ENCODE data around the gene RNF44. TPM values are rescaled to one million over a fixed set of nuclear protein-coding genes. Genes with fewer than 3 reads are reported as not detected.

RNF44 gene
- total and polyA plus RNA-seq, 7 donors = 7.6 to 64.0 (median 15.0) TPM

DNA sequence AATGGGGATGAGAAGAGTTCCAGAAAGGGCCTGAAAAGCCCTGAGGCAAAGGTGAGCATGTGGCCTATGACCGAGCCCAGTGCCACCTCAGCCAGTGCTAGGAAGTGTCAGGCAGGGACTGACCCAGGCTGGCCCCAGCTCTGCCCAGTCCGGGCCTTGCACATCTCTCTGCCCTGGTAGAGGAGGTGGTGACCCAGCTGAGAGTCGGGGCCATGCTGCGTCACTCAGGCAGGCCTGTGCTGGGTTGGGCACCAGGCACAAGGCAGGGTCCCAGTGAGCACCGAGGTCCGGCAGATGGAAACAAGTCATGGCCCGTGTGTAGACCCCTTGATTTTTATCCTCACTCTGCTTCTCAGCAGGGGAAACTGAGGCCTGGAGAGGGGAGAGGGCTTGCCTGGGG lies 12.7 kb upstream of the RNF44 start:
- DNase-seq = no peak
- WGBS, 2 donors = 65 to 86% methylated on average over 7 of the region's 7 CpGs
- Histone ChIP-seq H3K36me3 (no peaks in the 10 kb centered on the region), H3K27me3 (peaks cover 0 to 31% (median 8%) of the 10 kb centered on the region in 3 donors), H3K27ac (no peak overlapping the region), H3K9me3 (no peaks in the 10 kb centered on the region), H3K4me1 (peaks cover 0 to 9% (median 3%) of the 10 kb centered on the region in 4 donors), H3K4me3 (no peak overlapping the region)
- TF ChIP-seq POLR2A (IDR thresholded peaks at IDR 0.05) = no peak
- no peak for TF ChIP-seq POLR2AphosphoS5 (IDR thresholded peaks at IDR 0.05)
- no peak for TF ChIP-seq EP300 (IDR thresholded peaks at IDR 0.05)
- TF ChIP-seq, protein P1, sequence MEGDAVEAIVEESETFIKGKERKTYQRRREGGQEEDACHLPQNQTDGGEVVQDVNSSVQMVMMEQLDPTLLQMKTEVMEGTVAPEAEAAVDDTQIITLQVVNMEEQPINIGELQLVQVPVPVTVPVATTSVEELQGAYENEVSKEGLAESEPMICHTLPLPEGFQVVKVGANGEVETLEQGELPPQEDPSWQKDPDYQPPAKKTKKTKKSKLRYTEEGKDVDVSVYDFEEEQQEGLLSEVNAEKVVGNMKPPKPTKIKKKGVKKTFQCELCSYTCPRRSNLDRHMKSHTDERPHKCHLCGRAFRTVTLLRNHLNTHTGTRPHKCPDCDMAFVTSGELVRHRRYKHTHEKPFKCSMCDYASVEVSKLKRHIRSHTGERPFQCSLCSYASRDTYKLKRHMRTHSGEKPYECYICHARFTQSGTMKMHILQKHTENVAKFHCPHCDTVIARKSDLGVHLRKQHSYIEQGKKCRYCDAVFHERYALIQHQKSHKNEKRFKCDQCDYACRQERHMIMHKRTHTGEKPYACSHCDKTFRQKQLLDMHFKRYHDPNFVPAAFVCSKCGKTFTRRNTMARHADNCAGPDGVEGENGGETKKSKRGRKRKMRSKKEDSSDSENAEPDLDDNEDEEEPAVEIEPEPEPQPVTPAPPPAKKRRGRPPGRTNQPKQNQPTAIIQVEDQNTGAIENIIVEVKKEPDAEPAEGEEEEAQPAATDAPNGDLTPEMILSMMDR (IDR thresholded peaks at IDR 0.05) = no peak
- intact Hi-C loops (cut with DNase I) = no loop called here

DNA sequence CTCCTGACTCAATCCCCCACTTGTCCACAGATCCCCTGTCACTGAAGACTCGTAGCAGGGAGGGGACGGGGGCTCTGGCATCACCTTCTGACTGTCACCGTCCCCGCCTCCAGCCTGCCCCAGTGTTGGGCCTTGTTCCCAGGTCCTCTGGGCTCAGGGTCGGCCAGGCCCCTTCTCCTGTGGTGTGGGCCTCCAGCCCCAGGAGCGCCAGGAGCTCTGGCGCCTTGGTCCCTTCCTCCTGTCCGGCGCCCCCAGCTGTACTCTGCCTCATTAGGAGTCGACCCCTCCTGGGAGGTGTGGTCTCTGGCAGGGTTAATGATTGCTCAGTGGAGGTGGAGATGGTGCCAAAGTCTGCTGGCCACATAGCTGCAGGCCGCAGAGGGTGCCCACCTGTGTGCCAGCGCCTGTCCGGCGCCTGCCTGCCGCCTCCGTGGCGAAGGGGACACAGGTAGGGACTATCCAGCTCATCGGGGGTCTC lies 11.8 kb upstream of the RNF44 start, which contains the start of gene CDHR2:
Gene CDHR2, plus strand, starts transcription at position 376 of the 478 bp plus-strand sequence. CDS start 16,011 bp downstream, outside the sequence.
- Histone ChIP-seq H3K27me3 (peaks cover 0 to 24% (median 2%) of the 10 kb centered on the region in 3 donors), H3K36me3 (no peaks in the 10 kb centered on the region), H3K9me3 (no peaks in the 10 kb centered on the region), H3K27ac (peak within 1 kb of the TSS in 1 of 4 donors; percentile 1), H3K4me1 (peaks cover 0 to 10% (median 4%) of the 10 kb centered on the region in 4 donors), H3K4me3 (no peak within 1 kb of the TSS)
- TF ChIP-seq, protein P1 (IDR thresholded peaks at IDR 0.05) = no peak
- peak in 1 of 2 donors; percentile 12 for TF ChIP-seq POLR2A (IDR thresholded peaks at IDR 0.05)
- intact Hi-C loops (cut with DNase I) = no loop called here
- DNase-seq = no peak
- 23 to 65% methylated on average over 18 of the region's 18 CpGs for WGBS, 2 donors

DNA sequence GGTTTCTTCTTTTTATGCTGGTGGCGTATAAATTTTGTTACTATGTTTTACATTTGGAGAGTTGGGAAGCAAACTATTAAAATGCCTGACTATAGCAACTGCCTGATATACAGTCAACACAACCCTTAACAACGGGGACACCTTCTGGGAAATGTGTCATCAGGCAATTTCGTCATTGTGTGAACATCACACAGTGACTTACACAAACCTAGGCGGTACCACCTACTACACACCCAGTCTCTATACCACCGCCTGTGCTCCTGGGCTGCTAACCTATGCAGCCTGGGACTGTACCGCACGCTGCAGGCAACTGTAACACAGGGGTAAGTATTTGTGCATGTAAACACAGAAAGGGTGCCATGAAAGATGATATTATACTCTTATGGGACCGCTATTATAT lies 10.6 kb upstream of the RNF44 start:
- peak in 1 of 2 donors; percentile 78 for TF ChIP-seq POLR2A (IDR thresholded peaks at IDR 0.05)
- TF ChIP-seq POLR2AphosphoS5 (IDR thresholded peaks at IDR 0.05) = peak in 3 of 4 donors; percentile 4 to 59 (median 7)
- TF ChIP-seq, protein P1 (IDR thresholded peaks at IDR 0.05) = no peak
- no peak for TF ChIP-seq EP300 (IDR thresholded peaks at IDR 0.05)
- no peaks in the 10 kb centered on the region for H3K9me3 ChIP-seq
- H3K27me3 ChIP-seq = peaks cover 0 to 12% (median 0%) of the 10 kb centered on the region in 3 donors
- H3K4me1 ChIP-seq = peaks cover 0 to 18% (median 6%) of the 10 kb centered on the region in 4 donors
- H3K4me3 ChIP-seq = no peak overlapping the region
- intact Hi-C loops (cut with DNase I) = no loop called here
- no peak for DNase-seq
- no peaks in the 10 kb centered on the region for H3K36me3 ChIP-seq
- peak overlapping the region in 1 of 4 donors; percentile 23 for H3K27ac ChIP-seq
- 15 to 63% methylated on average over 8 of the region's 8 CpGs for WGBS, 2 donors

DNA sequence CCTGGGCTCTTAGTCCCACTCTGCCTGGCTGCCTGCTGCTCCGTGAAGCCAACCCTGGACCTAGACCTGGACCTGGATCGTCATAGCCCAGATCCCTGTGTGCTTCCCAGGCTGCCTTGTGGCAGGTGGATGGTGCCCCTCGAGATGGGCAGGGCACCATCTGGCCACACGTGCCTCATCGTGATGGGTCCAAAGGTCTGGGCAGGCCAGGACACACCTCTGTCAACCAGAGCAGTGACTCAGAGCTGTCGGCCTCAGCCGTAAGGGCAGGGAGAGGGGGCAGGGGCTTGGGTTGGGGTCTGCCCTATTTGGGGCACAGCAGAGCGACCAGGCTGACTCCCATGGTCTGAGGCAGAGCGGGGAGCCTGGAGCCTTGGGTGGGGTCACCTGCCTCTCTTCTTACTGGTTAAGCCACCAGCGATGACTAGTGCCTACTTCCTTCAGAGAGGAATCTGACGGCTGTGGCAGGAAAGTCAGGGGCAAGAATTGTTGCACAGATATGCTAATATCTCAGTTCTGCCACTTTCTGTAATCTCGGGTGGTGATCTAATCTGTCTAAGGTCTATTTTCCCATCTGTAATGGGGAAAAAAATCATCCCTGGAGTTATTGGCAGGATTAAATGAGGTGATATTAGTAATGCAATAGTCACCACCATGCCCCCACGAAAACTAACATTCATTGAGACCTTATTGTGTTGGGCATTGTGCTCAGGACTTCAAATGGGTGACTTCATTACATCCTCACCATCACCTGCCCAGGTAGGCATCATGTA lies 8.7 kb upstream of the RNF44 start:
- intact Hi-C loops (cut with DNase I) = no loop called here
- DNase-seq = no peak
- peaks cover 0 to 36% (median 20%) of the 10 kb centered on the region in 4 donors for H3K4me1 ChIP-seq
- 16 to 67% methylated on average over 13 of the region's 13 CpGs for WGBS, 2 donors
- no peaks in the 10 kb centered on the region for H3K36me3 ChIP-seq
- H3K27me3 ChIP-seq = no peaks in the 10 kb centered on the region
- peak in 1 of 2 donors; percentile 24 for TF ChIP-seq POLR2A (IDR thresholded peaks at IDR 0.05)
- peak in 1 of 4 donors; percentile 9 for TF ChIP-seq POLR2AphosphoS5 (IDR thresholded peaks at IDR 0.05)
- TF ChIP-seq, protein P1 (IDR thresholded peaks at IDR 0.05) = no peak
- peak overlapping the region in 1 of 4 donors; percentile 22 for H3K27ac ChIP-seq
- no peaks in the 10 kb centered on the region for H3K9me3 ChIP-seq
- no peak overlapping the region for H3K4me3 ChIP-seq

Measured in sigmoid colon (tissue), 7 donors.